Thyroid gland (tissue), 4 donors: ENCODE data around the gene AFAP1L2. TPM values are rescaled to one million over a fixed set of nuclear protein-coding genes. Genes with fewer than 3 reads are reported as not detected.

Source experiments
- DNase-seq, 2 donors: peaks; one replicate each; pipeline ENCODE4 v3.0.0-alpha.2; 2019
- H3K27ac ChIP-seq, 3 donors: fragments of 200-600 bp; sonication (generic); 1 replicate in 2 of 3; 2 replicates in 1 of 3; pipeline ENCODE4 v1.5.1; 2016 to 2019; ENCODE audit warnings: mild to moderate bottlenecking in 1 of 3, moderate library complexity in 1 of 3
- H3K27me3 ChIP-seq: fragments of 200-600 bp; sonication (generic); one replicate; pipeline ENCODE4 v1.5.1; 2019
- H3K36me3 ChIP-seq, 2 donors: fragments of 200-600 bp; sonication (generic); one replicate each; pipeline ENCODE4 v1.5.1; 2016 to 2019
- H3K4me1 ChIP-seq, 2 donors: fragments of 200-600 bp; sonication (generic); one replicate each; pipeline ENCODE4 v1.5.1; 2017 to 2019
- H3K4me3 ChIP-seq, 3 donors: fragments of 200-600 bp; sonication (generic); replicated peaks in 1 of 3; 1 replicate in 2 of 3; 2 replicates in 1 of 3; pipeline ENCODE4 v1.5.1; 2016; ENCODE audit warnings: mild to moderate bottlenecking in 1 of 3
- H3K9me3 ChIP-seq: fragments of 200-600 bp; sonication (generic); one replicate; pipeline ENCODE4 v1.5.1; 2017
- CTCF ChIP-seq, 6 experiments: fragments of 200-600 bp in 3 of 6; fragments of 450-650 bp in 3 of 6; sonication (generic) in 3 of 6; IDR thresholded peaks; one replicate each; pipeline ENCODE4 v1.5.1; 2016 to 2019; ENCODE audit warnings: antibody characterized with exemption in 6 of 6, mild to moderate bottlenecking in 2 of 6, inconsistent platforms in 1 of 6, moderate library complexity in 1 of 6
- POLR2A ChIP-seq, 2 donors: fragments of 450-650 bp; IDR thresholded peaks; one replicate each; pipeline ENCODE4 v1.6.1; 2017; ENCODE audit warnings: antibody characterized with exemption in 2 of 2, mild to moderate bottlenecking in 2 of 2, moderate library complexity in 1 of 2
- WGBS, 2 donors: methylation state at CpG; one replicate each; pipeline ENCODE4 v1.1.5; 2017; 5-methylcytosine and 5-hydroxymethylcytosine counted together
- intact Hi-C: fragments of 100-400 bp; cut with DNase I; formaldehyde crosslinking; loops from one replicate; pipeline ENCODE4 v1.15.1; 2023
- total RNA-seq, 4 donors: library from RNA; depleted of rRNA; stranded (reverse); fragments of >200 nt; gene quantifications; one replicate each; pipeline ENCODE4 v1.2.3, GENCODE V29; 2016

Gene AFAP1L2
- total RNA-seq, 4 donors from 2014 or later = 135 to 356 (median 299) TPM

- TF ChIP-seq POLR2A (IDR thresholded peaks at IDR 0.05) = no peak
- no peak for TF ChIP-seq CTCF (IDR thresholded peaks at IDR 0.05)
- H3K9me3 ChIP-seq = no peaks in the 10 kb centered on the region
- H3K4me3 ChIP-seq = no peak overlapping the region
- intact Hi-C loops = no loop called here
- no peaks in the 10 kb centered on the region for H3K27me3 ChIP-seq
- DNase-seq = no peak
- H3K4me1 ChIP-seq = peaks cover 68 to 71% of the 10 kb centered on the region in 2 donors
- peak overlapping the region in 1 of 3 donors; percentile 84 for H3K27ac ChIP-seq
- H3K36me3 ChIP-seq = peaks cover 0 to 3% of the 10 kb centered on the region in 2 donors
- 96% methylated on average over 5 of the region's 5 CpGs for WGBS, 2 donors
These were observed 23.5 kb downstream of the AFAP1L2 start for GRCh38 chr10:114380797-114381196.

GRCh38 chr10:114380060-114380459, 24.2 kb downstream of the AFAP1L2 start:
- Histone ChIP-seq H3K9me3 (no peaks in the 10 kb centered on the region), H3K4me3 (no peak overlapping the region), H3K4me1 (peaks cover 66% of the 10 kb centered on the region in 2 donors), H3K36me3 (peaks cover 0 to 3% of the 10 kb centered on the region in 2 donors), H3K27ac (peak overlapping the region; percentile 37 to 84 (median 46)), H3K27me3 (no peaks in the 10 kb centered on the region)
- WGBS, 2 donors = 87 to 94% methylated on average over 1 of the region's 1 CpG
- TF ChIP-seq CTCF (IDR thresholded peaks at IDR 0.05) = no peak
- TF ChIP-seq POLR2A (IDR thresholded peaks at IDR 0.05) = no peak
- peak; percentile 67 to 71 for DNase-seq
- intact Hi-C loops = no loop called here

- TF ChIP-seq CTCF (IDR thresholded peaks at IDR 0.05) = no peak
- Histone ChIP-seq H3K27ac (peak overlapping the region; percentile 37 to 84 (median 46)), H3K36me3 (peaks cover 0 to 3% of the 10 kb centered on the region in 2 donors), H3K27me3 (no peaks in the 10 kb centered on the region), H3K4me1 (peaks cover 66% of the 10 kb centered on the region in 2 donors), H3K9me3 (no peaks in the 10 kb centered on the region), H3K4me3 (no peak overlapping the region)
- 56 to 85% methylated on average over 4 of the region's 4 CpGs for WGBS, 2 donors
- DNase-seq = no peak
- intact Hi-C loops = no loop called here
These were observed 24.7 kb downstream of the AFAP1L2 start for GRCh38 chr10:114379631-114380041.

GRCh38 chr10:114376523-114376922, 27.8 kb downstream of the AFAP1L2 start:
- 57 to 85% methylated on average over 2 of the region's 2 CpGs for WGBS, 2 donors
- intact Hi-C loops = no loop called here
- no peak for DNase-seq
- no peak for TF ChIP-seq CTCF (IDR thresholded peaks at IDR 0.05)
- TF ChIP-seq POLR2A (IDR thresholded peaks at IDR 0.05) = no peak
- peak overlapping the region; percentile 10 to 84 (median 23) for H3K27ac ChIP-seq
- H3K9me3 ChIP-seq = no peaks in the 10 kb centered on the region
- H3K4me1 ChIP-seq = peaks cover 71 to 79% of the 10 kb centered on the region in 2 donors
- no peaks in the 10 kb centered on the region for H3K36me3 ChIP-seq
- H3K27me3 ChIP-seq = no peaks in the 10 kb centered on the region
- no peak overlapping the region for H3K4me3 ChIP-seq

- WGBS, 2 donors = 73 to 87% methylated on average over 3 of the region's 3 CpGs
- intact Hi-C loops = no loop called here
- Histone ChIP-seq H3K9me3 (no peaks in the 10 kb centered on the region), H3K27ac (peak overlapping the region; percentile 19 to 84 (median 65)), H3K4me1 (peaks cover 74 to 87% of the 10 kb centered on the region in 2 donors), H3K27me3 (no peaks in the 10 kb centered on the region), H3K4me3 (no peak overlapping the region), H3K36me3 (no peaks in the 10 kb centered on the region)
- no peak for DNase-seq
- TF ChIP-seq CTCF (IDR thresholded peaks at IDR 0.05) = no peak
- TF ChIP-seq POLR2A (IDR thresholded peaks at IDR 0.05) = no peak
These were observed 29.3 kb downstream of the AFAP1L2 start for GRCh38 chr10:114375047-114375446.
